ENCODE measurements around the gene ACTG1.

ACTG1 gene

DNA sequence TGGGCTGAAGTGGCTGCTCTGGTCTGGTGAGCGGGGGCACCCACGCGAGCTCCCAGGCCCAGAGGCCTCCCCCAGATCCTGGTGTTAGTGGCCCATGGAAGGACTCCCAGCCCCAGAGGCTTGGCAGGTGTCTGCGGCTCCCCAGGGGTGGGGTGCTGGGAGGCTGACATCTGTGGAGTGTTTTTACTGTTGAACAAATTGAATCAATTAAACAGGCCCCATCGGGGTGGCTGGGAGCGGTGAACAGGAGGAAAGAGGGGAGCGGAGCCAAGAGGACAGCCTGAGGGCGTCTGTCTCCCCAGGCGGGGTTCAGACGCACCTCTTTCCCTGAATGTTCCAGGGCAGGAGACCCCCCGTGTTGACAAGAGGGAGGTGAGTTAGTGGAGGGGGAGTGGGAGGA lies 29.9 kb downstream of the ACTG1 start:
- TF ChIP-seq, protein P1, sequence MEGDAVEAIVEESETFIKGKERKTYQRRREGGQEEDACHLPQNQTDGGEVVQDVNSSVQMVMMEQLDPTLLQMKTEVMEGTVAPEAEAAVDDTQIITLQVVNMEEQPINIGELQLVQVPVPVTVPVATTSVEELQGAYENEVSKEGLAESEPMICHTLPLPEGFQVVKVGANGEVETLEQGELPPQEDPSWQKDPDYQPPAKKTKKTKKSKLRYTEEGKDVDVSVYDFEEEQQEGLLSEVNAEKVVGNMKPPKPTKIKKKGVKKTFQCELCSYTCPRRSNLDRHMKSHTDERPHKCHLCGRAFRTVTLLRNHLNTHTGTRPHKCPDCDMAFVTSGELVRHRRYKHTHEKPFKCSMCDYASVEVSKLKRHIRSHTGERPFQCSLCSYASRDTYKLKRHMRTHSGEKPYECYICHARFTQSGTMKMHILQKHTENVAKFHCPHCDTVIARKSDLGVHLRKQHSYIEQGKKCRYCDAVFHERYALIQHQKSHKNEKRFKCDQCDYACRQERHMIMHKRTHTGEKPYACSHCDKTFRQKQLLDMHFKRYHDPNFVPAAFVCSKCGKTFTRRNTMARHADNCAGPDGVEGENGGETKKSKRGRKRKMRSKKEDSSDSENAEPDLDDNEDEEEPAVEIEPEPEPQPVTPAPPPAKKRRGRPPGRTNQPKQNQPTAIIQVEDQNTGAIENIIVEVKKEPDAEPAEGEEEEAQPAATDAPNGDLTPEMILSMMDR (IDR thresholded peaks at IDR 0.05; ENCODE audit: insufficient read depth, low read length, missing control alignments), result no peak
- H3K4me3 ChIP-seq (ENCODE audit: low read depth, low read length), result no peak overlapping the region
- no peak for DNase-seq (ENCODE audit: low read depth, low spot score)
- ChIA-PET CTCF (interaction anchor here (1.3 to 8.4 kb wide), 10 partner anchors 11 to 240 kb away, joined by 3 to 188 read pairs (median 20); partner anchors contain the start of gene BAHCC1), POLR2A (no interaction called here)

DNA sequence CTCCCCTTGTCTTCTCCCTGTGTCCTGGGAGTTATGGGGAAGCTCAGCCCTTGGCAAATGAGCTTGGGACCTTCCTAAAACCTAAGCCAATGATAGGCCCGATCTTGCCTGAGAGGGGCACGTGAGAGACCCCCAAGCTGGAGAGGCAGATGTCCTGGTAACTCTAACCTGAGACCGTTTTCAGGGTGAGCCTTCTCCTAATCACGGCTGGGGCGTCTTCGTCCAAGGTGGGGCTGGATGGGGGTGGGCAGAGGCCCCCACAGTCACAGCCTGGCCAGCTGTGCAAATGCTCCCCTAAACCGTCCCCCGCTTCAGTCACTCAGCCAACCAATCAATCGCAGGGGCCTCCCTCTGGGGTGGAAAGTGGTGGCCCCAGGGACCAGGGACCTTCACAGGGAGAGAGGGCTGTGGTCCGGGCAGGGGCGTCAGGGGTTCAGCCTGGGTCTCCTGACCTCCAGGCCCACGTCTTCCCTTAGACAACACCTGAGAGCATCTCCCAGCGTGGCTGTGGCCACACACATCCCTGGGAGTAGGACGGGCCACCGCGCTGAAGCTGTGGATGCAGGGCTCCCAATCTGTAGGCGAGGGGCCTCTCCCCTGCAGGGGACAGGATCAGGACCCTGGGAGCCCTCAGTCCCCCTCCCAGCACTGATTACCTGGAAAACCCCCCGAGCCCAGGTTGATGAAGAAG lies 30.6 kb downstream of the ACTG1 start:
- no peak for DNase-seq (ENCODE audit: low read depth, low spot score)
- CTCF ChIA-PET, result interaction anchor here (1.0 to 8.4 kb wide), 11 partner anchors 10 to 243 kb away, joined by 3 to 188 read pairs (median 6); partner anchors contain the start of genes BAHCC1, NDUFAF8 and TEPSIN
- peak overlapping the region; percentile 51 for H3K4me3 ChIP-seq (ENCODE audit: low read depth, low read length)
- POLR2A ChIA-PET, result interaction anchor here (0.9 kb wide), 1 partner anchor 10 kb away, joined by 3 read pairs; no protein-coding TSS in a partner anchor
- TF ChIP-seq, protein P1 (IDR thresholded peaks at IDR 0.05; ENCODE audit: insufficient read depth, low read length, missing control alignments), result no peak

DNA sequence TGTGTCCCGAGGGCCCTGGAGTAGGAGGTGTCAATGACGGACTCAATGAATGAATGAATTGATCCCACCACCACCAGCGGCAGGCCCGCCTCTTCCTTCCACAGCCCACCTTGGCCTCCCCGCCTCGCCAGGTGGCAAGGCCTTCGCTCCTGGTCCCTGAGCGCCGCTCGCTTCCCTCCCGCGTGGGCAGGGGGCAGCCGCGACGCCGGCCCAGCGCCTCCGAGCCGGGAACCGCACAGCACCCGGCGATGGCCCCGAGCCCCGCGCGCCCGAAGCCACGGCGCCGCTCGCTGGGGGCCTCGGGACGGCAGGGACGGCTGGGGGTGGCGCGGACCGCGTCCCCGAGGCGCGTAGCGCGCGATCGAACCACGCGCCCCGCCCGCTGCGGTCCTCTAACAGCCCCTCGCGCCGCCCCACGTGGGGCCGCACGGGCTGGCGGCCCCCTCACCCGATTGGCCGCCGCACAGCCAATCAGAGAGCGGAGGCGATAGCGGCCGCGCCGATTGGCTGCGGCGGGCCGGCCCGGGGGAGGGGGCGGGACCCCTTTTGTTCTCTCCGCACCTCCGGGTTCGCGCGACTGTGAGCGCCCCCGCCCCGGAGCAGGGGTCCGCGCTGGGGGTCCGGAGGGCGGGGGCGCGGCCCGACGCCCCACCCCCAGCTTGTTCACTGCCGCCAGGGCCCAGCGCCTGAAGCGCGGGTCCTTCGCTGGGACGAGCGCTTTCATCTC lies 31.4 kb downstream of the ACTG1 start:
- TF ChIP-seq, protein P1 (IDR thresholded peaks at IDR 0.05; ENCODE audit: insufficient read depth, low read length, missing control alignments), result no peak
- POLR2A ChIA-PET, result interaction anchor here (0.9 kb wide), 1 partner anchor 9 kb away, joined by 3 read pairs; no protein-coding TSS in a partner anchor
- CTCF ChIA-PET, result interaction anchor here (1.0 to 8.4 kb wide), 9 partner anchors 10 to 242 kb away, joined by 3 to 188 read pairs (median 5); partner anchors contain the start of genes NDUFAF8 and TEPSIN
- peak overlapping the region; percentile 51 for H3K4me3 ChIP-seq (ENCODE audit: low read depth, low read length)
- no peak for DNase-seq (ENCODE audit: low read depth, low spot score)

DNA sequence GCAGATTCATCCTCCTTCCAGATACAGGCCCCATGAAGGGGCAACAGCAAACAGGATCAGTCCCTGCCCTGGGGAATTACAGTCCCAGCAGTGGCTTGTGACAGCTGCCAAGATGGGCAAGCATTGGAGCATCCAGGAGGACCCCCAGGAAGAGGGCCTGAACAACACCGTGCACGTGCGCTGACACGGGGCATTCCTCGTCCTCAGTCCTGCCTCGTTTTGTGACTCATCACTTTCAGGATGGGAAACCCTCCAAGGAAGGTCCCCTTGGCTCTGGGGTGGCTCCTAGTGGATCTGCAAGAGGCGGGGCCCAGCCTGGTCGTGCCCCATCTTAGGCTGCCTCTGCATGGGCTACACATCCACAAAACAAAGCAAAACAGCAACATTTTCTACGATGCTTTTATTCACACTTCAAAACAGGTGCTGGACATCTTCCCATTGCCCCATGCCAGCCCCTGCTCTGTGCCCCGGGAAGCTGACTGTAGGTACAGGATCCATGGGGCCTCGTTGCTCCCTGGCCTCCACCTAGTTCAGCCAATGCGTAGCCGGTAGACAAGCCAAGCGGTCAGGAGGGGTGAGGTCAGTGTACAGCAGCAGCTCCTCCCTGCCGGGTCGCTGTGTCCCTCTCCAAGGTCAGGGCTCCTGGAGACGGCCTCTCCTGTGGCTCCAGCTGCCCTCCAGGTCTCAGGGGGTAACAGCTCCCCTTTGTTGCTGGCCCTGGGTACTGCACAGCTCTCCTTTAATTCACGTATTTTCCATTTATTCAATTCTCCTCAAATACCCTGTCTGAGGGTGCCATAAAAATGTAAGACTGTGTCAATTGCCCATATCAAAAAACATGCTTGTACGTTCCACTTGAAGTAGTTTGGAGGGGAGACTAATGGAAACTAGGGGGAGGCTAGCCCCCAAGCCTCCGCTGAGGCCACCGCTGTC lies 32.2 kb downstream of the ACTG1 start:
- no peak overlapping the region for H3K4me3 ChIP-seq (ENCODE audit: low read depth, low read length)
- peak; percentile 23 for DNase-seq (ENCODE audit: low read depth, low spot score)
- POLR2A ChIA-PET, result no interaction called here
- CTCF ChIA-PET, result interaction anchor here (1.1 to 8.4 kb wide), 8 partner anchors 9 to 337 kb away, joined by 3 to 188 read pairs (median 4); no protein-coding TSS in a partner anchor
- TF ChIP-seq, protein P1 (IDR thresholded peaks at IDR 0.05; ENCODE audit: insufficient read depth, low read length, missing control alignments), result peak; percentile 30

DNA sequence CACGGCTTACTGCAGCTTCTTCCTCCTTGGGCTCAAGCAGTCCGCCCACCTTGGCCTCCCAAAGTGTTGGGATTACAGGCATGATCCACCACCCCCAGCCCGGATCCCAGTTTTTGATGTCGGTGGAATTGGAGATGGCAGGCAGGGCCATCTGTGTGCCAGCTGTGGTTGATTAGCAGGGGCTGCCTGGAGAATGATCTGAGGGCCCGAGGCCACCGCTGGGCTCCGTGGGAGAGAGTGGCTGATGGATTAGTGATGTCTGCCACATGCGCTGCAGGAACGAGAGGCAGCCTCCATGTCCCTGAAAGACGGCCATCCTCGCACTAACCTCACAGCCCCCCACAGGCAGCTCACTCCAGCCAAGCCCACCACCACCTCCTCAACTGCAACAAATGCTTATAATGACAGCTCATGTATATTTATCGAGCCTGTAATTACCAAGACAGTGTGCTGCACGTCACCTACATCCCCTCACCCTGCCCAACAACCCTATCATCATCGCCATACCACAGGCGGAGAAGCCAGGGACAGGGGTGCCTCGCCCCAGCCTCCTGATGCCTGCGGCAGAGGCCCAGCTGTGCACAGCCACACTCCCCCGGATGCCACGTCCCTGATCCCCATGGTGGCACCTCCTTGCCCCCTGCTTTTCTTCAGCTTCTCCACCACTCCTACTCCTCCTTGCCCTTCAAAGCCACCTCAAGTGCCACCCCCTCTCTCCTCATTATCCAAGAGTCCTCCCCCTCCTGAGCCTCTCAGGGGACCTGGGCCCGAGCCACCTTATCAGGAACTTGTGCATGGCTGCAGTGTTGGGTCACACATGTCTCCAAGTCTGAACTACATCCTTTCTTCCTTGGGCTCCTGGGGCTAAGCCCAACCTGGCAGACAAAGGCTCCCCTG lies 33.2 kb downstream of the ACTG1 start:
- ChIA-PET POLR2A (no interaction called here), CTCF (interaction anchor here (1.2 to 8.4 kb wide), 6 partner anchors 43 to 336 kb away, joined by 3 to 188 read pairs (median 4); no protein-coding TSS in a partner anchor)
- TF ChIP-seq, protein P1 (IDR thresholded peaks at IDR 0.05; ENCODE audit: insufficient read depth, low read length, missing control alignments), result no peak
- DNase-seq (ENCODE audit: low read depth, low spot score), result no peak
- no peak overlapping the region for H3K4me3 ChIP-seq (ENCODE audit: low read depth, low read length)
